Measurements from ENCODE around the gene USP37. TPM values are rescaled to one million over a fixed set of nuclear protein-coding genes. Genes with fewer than 3 reads are reported as not detected.

The USP37 gene
- total and polyA plus RNA-seq, 2 of the 13 experiments (the other 11 are each of a cell fraction or from before 2014, with no cell fraction given): 6.5 to 30.6 TPM

GRCh38 chr2:218448934-218449333 is 119.2 kb downstream of the USP37 start (continued):
- TF ChIP-seq, protein P1, sequence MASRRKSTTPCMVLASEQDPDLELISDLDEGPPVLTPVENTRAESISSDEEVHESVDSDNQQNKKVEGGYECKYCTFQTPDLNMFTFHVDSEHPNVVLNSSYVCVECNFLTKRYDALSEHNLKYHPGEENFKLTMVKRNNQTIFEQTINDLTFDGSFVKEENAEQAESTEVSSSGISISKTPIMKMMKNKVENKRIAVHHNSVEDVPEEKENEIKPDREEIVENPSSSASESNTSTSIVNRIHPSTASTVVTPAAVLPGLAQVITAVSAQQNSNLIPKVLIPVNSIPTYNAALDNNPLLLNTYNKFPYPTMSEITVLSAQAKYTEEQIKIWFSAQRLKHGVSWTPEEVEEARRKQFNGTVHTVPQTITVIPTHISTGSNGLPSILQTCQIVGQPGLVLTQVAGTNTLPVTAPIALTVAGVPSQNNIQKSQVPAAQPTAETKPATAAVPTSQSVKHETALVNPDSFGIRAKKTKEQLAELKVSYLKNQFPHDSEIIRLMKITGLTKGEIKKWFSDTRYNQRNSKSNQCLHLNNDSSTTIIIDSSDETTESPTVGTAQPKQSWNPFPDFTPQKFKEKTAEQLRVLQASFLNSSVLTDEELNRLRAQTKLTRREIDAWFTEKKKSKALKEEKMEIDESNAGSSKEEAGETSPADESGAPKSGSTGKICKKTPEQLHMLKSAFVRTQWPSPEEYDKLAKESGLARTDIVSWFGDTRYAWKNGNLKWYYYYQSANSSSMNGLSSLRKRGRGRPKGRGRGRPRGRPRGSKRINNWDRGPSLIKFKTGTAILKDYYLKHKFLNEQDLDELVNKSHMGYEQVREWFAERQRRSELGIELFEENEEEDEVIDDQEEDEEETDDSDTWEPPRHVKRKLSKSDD (CRISPR knock-in tag; IDR thresholded peaks at IDR 0.05; ENCODE audit: low read depth): no peak
- TF ChIP-seq HINFP (CRISPR knock-in tag; IDR thresholded peaks at IDR 0.05; ENCODE audit: low read depth): no peak
- peak; percentile 46; the same call in 1 of the 2 replicates for TF ChIP-seq FOXK1 (CRISPR knock-in tag; IDR thresholded peaks at IDR 0.05; ENCODE audit: borderline replicate concordance, low read depth)
- TF ChIP-seq, protein P2, sequence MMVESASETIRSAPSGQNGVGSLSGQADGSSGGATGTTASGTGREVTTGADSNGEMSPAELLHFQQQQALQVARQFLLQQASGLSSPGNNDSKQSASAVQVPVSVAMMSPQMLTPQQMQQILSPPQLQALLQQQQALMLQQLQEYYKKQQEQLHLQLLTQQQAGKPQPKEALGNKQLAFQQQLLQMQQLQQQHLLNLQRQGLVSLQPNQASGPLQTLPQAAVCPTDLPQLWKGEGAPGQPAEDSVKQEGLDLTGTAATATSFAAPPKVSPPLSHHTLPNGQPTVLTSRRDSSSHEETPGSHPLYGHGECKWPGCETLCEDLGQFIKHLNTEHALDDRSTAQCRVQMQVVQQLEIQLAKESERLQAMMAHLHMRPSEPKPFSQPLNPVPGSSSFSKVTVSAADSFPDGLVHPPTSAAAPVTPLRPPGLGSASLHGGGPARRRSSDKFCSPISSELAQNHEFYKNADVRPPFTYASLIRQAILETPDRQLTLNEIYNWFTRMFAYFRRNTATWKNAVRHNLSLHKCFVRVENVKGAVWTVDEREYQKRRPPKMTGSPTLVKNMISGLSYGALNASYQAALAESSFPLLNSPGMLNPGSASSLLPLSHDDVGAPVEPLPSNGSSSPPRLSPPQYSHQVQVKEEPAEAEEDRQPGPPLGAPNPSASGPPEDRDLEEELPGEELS (CRISPR knock-in tag; IDR thresholded peaks at IDR 0.05): peak; percentile 70
- TF ChIP-seq MIXL1 (CRISPR knock-in tag; IDR thresholded peaks at IDR 0.05): peak; percentile 93
- peak; percentile 81 for TF ChIP-seq MED1 (CRISPR knock-in tag; IDR thresholded peaks at IDR 0.05)
- TF ChIP-seq SOX13 (IDR thresholded peaks at IDR 0.05): no peak
- TF ChIP-seq SOX13 (CRISPR knock-in tag; conservative IDR thresholded peaks at IDR 0.05 in 1 of 2, IDR thresholded peaks at IDR 0.05 in 1 of 2): peak in 1 of 2 experiments; percentile 68; a peak in 2 of 4 replicates
- TF ChIP-seq ZMAT3 (CRISPR knock-in tag; conservative IDR thresholded peaks at IDR 0.05): 0 out of 2 replicates have a peak, but pooled peaks have one; percentile 27
- peak; percentile 14; the same call in 1 of the 2 replicates for TF ChIP-seq ZNF24 (IDR thresholded peaks at IDR 0.05)
- TF ChIP-seq GATAD1 (CRISPR knock-in tag; IDR thresholded peaks at IDR 0.05): 0 out of 2 replicates have a peak, but pooled peaks have one; percentile 39
- TF ChIP-seq KDM6A (CRISPR knock-in tag; IDR thresholded peaks at IDR 0.05; ENCODE audit: low read depth): peak; percentile 35; the same call in 1 of the 2 replicates
- no peak for TF ChIP-seq TOPORS (CRISPR knock-in tag; IDR thresholded peaks at IDR 0.05)
- 0 out of 2 replicates have a peak, but pooled peaks have one; percentile 39 for TF ChIP-seq ZNF746 (CRISPR knock-in tag; IDR thresholded peaks at IDR 0.05)
- TF ChIP-seq DPF2 (CRISPR knock-in tag; IDR thresholded peaks at IDR 0.05; ENCODE audit: borderline replicate concordance, low read depth): peak; percentile 74
- TF ChIP-seq ZNF749 (CRISPR knock-in tag; IDR thresholded peaks at IDR 0.05; ENCODE audit: borderline replicate concordance): no peak
- TF ChIP-seq ZEB1 (IDR thresholded peaks at IDR 0.05; ENCODE audit: insufficient replicate concordance, low read depth): peak; percentile 78
- TF ChIP-seq HMG20A (CRISPR knock-in tag; IDR thresholded peaks at IDR 0.05; ENCODE audit: borderline replicate concordance): peak; percentile 77; the same call in 1 of the 2 replicates
- no peak for TF ChIP-seq ZFYVE20 (CRISPR knock-in tag; IDR thresholded peaks at IDR 0.05; ENCODE audit: borderline replicate concordance, low read depth)
- no peak for TF ChIP-seq ZNF136 (CRISPR knock-in tag; IDR thresholded peaks at IDR 0.05; ENCODE audit: low read depth)
- TF ChIP-seq, protein P3, sequence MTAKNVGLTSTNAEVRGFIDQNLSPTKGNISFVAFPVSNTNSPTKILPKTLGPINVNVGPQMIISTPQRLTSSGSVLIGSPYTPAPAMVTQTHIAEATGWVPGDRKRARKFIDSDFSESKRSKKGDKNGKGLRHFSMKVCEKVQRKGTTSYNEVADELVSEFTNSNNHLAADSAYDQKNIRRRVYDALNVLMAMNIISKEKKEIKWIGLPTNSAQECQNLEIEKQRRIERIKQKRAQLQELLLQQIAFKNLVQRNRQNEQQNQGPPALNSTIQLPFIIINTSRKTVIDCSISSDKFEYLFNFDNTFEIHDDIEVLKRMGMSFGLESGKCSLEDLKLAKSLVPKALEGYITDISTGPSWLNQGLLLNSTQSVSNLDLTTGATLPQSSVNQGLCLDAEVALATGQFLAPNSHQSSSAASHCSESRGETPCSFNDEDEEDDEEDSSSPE (CRISPR knock-in tag; IDR thresholded peaks at IDR 0.05): no peak
- no peak for TF ChIP-seq POLR2A (IDR thresholded peaks at IDR 0.05; ENCODE audit: insufficient read depth in 1 of 2, low read depth in 2 of 2, low read length in 2 of 2)
- no peak; the same call in 1 of the 2 replicates for TF ChIP-seq NFKBIZ (CRISPR knock-in tag; IDR thresholded peaks at IDR 0.05)
- no peak for TF ChIP-seq ZMYM2 (CRISPR knock-in tag; IDR thresholded peaks at IDR 0.05)
- no peak for TF ChIP-seq ZNF780A (CRISPR knock-in tag; IDR thresholded peaks at IDR 0.05)

Measured in HepG2 (cell line).